ENCODE data around the gene APPBP2.

DNA sequence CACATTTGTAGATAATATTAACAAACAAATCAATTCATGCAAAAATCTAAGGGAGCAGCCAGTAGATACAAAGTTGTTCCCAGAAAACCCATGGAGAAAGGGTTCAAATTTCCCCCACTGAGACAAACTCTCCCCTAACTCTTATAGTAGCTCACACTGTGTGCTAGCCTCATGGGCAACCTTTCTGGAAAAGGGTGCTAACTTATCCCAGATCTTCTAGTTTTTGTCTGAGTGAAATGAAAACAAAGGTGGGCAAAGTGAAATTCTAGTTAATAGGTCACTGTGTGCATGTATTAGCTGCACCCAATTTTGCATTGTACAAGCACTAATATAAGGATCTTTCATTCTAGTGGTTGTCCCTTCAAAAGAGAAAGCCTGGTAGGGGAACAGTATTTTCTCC is 124.2 kb downstream of the APPBP2 start:
- TF ChIP-seq, protein P1, sequence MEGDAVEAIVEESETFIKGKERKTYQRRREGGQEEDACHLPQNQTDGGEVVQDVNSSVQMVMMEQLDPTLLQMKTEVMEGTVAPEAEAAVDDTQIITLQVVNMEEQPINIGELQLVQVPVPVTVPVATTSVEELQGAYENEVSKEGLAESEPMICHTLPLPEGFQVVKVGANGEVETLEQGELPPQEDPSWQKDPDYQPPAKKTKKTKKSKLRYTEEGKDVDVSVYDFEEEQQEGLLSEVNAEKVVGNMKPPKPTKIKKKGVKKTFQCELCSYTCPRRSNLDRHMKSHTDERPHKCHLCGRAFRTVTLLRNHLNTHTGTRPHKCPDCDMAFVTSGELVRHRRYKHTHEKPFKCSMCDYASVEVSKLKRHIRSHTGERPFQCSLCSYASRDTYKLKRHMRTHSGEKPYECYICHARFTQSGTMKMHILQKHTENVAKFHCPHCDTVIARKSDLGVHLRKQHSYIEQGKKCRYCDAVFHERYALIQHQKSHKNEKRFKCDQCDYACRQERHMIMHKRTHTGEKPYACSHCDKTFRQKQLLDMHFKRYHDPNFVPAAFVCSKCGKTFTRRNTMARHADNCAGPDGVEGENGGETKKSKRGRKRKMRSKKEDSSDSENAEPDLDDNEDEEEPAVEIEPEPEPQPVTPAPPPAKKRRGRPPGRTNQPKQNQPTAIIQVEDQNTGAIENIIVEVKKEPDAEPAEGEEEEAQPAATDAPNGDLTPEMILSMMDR (conservative IDR thresholded peaks at IDR 0.05 in 1 of 2, IDR thresholded peaks at IDR 0.05 in 1 of 2; ENCODE audit: extremely low read depth in 1 of 2, insufficient read depth in 1 of 2, low read depth in 1 of 2, low read length in 2 of 2), result no peak
- no peak for TF ChIP-seq EZH2 (IDR thresholded peaks at IDR 0.05; ENCODE audit: borderline replicate concordance, low read length)

Data from mammary epithelial cell (primary cell).